ENCODE measurements around the gene TCERG1L. TPM values are rescaled to one million over a fixed set of nuclear protein-coding genes. Genes with fewer than 3 reads are reported as not detected.

The TCERG1L gene
- total and polyA plus RNA-seq, 2 experiments from 2014 or later, result 0.47 to 0.73 TPM

GRCh38 chr10:131092386-131092785 is 219.1 kb downstream of the TCERG1L start:
- no peak for TF ChIP-seq EZH2 (IDR thresholded peaks at IDR 0.05; ENCODE audit: borderline replicate concordance)
- TF ChIP-seq, protein P1, sequence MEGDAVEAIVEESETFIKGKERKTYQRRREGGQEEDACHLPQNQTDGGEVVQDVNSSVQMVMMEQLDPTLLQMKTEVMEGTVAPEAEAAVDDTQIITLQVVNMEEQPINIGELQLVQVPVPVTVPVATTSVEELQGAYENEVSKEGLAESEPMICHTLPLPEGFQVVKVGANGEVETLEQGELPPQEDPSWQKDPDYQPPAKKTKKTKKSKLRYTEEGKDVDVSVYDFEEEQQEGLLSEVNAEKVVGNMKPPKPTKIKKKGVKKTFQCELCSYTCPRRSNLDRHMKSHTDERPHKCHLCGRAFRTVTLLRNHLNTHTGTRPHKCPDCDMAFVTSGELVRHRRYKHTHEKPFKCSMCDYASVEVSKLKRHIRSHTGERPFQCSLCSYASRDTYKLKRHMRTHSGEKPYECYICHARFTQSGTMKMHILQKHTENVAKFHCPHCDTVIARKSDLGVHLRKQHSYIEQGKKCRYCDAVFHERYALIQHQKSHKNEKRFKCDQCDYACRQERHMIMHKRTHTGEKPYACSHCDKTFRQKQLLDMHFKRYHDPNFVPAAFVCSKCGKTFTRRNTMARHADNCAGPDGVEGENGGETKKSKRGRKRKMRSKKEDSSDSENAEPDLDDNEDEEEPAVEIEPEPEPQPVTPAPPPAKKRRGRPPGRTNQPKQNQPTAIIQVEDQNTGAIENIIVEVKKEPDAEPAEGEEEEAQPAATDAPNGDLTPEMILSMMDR (IDR thresholded peaks at IDR 0.05; ENCODE audit: poor library complexity), result no peak
- TF ChIP-seq EZH2phosphoT487 (IDR thresholded peaks at IDR 0.05; ENCODE audit: low read depth, severe bottlenecking, unreplicated experiment), result no peak
- H3K4me3 ChIP-seq, result no peak overlapping the region

GRCh38 chr10:131091682-131092081 is 219.8 kb downstream of the TCERG1L start:
- Histone ChIP-seq H3K9me3 (ENCODE audit: low read depth) (no peaks in the 10 kb centered on the region), H3K4me1 (ENCODE audit: insufficient read depth) (peaks cover 5% of the 10 kb centered on the region), H3K36me3 (replicated peaks; ENCODE audit: insufficient read depth, low read depth) (no peaks in the 10 kb centered on the region), H3K4me3 (no peak overlapping the region), H4K20me1 (ENCODE audit: insufficient read depth, poor library complexity, severe bottlenecking) (no peaks in the 10 kb centered on the region), H3K27me3 (no peaks in the 10 kb centered on the region), H2AFZ (no peak overlapping the region), H3K4me2 (no peak overlapping the region), H3K9me2 (replicated peaks; ENCODE audit: insufficient read depth) (no peaks in the 10 kb centered on the region), H3K79me2 (no peaks in the 10 kb centered on the region), H3K27ac (no peak overlapping the region)
- no peak for DNase-seq (ENCODE audit: low spot score)
- no peak for TF ChIP-seq EZH2 (IDR thresholded peaks at IDR 0.05; ENCODE audit: borderline replicate concordance)
- TF ChIP-seq, protein P1 (IDR thresholded peaks at IDR 0.05; ENCODE audit: poor library complexity), result no peak
- no peak for TF ChIP-seq EZH2phosphoT487 (IDR thresholded peaks at IDR 0.05; ENCODE audit: low read depth, severe bottlenecking, unreplicated experiment)
- 91% methylated on average over 11 of the region's 11 CpGs for WGBS (ENCODE audit: low lambda C conversion rate, missing lambda C conversion rate)

More at GRCh38 chr10:131092386-131092785, 219.1 kb downstream of the TCERG1L start:
- Histone ChIP-seq H3K79me2 (no peaks in the 10 kb centered on the region), H3K27ac (no peak overlapping the region), H3K4me2 (no peak overlapping the region), H3K4me1 (ENCODE audit: insufficient read depth) (peaks cover 5% of the 10 kb centered on the region), H3K9me2 (replicated peaks; ENCODE audit: insufficient read depth) (no peaks in the 10 kb centered on the region), H3K9me3 (ENCODE audit: low read depth) (no peaks in the 10 kb centered on the region), H3K36me3 (replicated peaks; ENCODE audit: insufficient read depth, low read depth) (no peaks in the 10 kb centered on the region), H4K20me1 (ENCODE audit: insufficient read depth, poor library complexity, severe bottlenecking) (no peaks in the 10 kb centered on the region), H3K27me3 (no peaks in the 10 kb centered on the region), H2AFZ (no peak overlapping the region)
- no peak for DNase-seq (ENCODE audit: low spot score)
- 90% methylated on average over 12 of the region's 12 CpGs for WGBS (ENCODE audit: low lambda C conversion rate, missing lambda C conversion rate)

- H3K9me3 ChIP-seq (ENCODE audit: low read depth), result no peaks in the 10 kb centered on the region
- no peaks in the 10 kb centered on the region for H3K79me2 ChIP-seq
- H4K20me1 ChIP-seq (ENCODE audit: insufficient read depth, poor library complexity, severe bottlenecking), result no peaks in the 10 kb centered on the region
- DNase-seq (ENCODE audit: low spot score), result no peak
- no peak overlapping the region for H3K4me3 ChIP-seq
- TF ChIP-seq EZH2 (IDR thresholded peaks at IDR 0.05; ENCODE audit: borderline replicate concordance), result no peak
- H3K27ac ChIP-seq, result no peak overlapping the region
- no peaks in the 10 kb centered on the region for H3K9me2 ChIP-seq (replicated peaks; ENCODE audit: insufficient read depth)
- peaks cover 5% of the 10 kb centered on the region for H3K4me1 ChIP-seq (ENCODE audit: insufficient read depth)
- H3K4me2 ChIP-seq, result no peak overlapping the region
- 87% methylated on average over 17 of the region's 17 CpGs for WGBS (ENCODE audit: low lambda C conversion rate, missing lambda C conversion rate)
- H3K27me3 ChIP-seq, result no peaks in the 10 kb centered on the region
- H3K36me3 ChIP-seq (replicated peaks; ENCODE audit: insufficient read depth, low read depth), result no peaks in the 10 kb centered on the region
- no peak overlapping the region for H2AFZ ChIP-seq
These were observed 220.5 kb downstream of the TCERG1L start for GRCh38 chr10:131090761-131091661.

DNA sequence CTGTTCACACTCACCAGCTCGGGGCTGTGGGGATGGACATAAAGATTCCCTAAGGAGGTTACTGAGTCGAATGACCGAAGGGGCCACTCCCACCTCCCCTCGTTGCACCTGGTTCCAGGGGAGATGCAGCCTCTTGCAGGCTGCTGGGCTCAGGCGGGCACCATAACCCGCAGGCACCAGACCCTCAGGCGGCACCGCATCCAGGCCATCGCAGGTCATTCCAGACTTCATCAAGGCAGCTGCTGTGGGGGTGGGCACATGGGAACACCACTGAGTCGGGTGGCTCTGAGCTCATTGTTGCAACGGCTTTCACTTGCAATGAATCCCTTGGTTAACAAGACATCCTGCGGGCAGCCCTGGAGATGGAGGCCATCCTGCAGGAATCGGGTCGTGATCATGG is 221.7 kb downstream of the TCERG1L start:
- H3K27me3 ChIP-seq, result no peaks in the 10 kb centered on the region
- H3K27ac ChIP-seq, result no peak overlapping the region
- H3K79me2 ChIP-seq, result no peaks in the 10 kb centered on the region
- no peaks in the 10 kb centered on the region for H3K36me3 ChIP-seq (replicated peaks; ENCODE audit: insufficient read depth, low read depth)
- H3K4me1 ChIP-seq (ENCODE audit: insufficient read depth), result peaks cover 3% of the 10 kb centered on the region
- no peaks in the 10 kb centered on the region for H3K9me2 ChIP-seq (replicated peaks; ENCODE audit: insufficient read depth)
- 93% methylated on average over 14 of the region's 14 CpGs for WGBS (ENCODE audit: low lambda C conversion rate, missing lambda C conversion rate)
- no peaks in the 10 kb centered on the region for H4K20me1 ChIP-seq (ENCODE audit: insufficient read depth, poor library complexity, severe bottlenecking)
- no peak for TF ChIP-seq EZH2 (IDR thresholded peaks at IDR 0.05; ENCODE audit: borderline replicate concordance)
- TF ChIP-seq, protein P1 (IDR thresholded peaks at IDR 0.05; ENCODE audit: poor library complexity), result no peak
- no peak for TF ChIP-seq EZH2phosphoT487 (IDR thresholded peaks at IDR 0.05; ENCODE audit: low read depth, severe bottlenecking, unreplicated experiment)
- DNase-seq (ENCODE audit: low spot score), result no peak
- no peak overlapping the region for H3K4me2 ChIP-seq
- no peaks in the 10 kb centered on the region for H3K9me3 ChIP-seq (ENCODE audit: low read depth)
- no peak overlapping the region for H3K4me3 ChIP-seq
- H2AFZ ChIP-seq, result no peak overlapping the region
